Lung (tissue), 5 donors: ENCODE results near the gene FAM120A. TPM values are rescaled to one million over a fixed set of nuclear protein-coding genes. Genes with fewer than 3 reads are reported as not detected.

Experiments used
- polyA plus RNA-seq, 2 donors: library from polyadenylated mRNA; stranded (reverse); fragments of 200-250 nt; gene quantifications; one replicate each; pipeline ENCODE4 v1.2.1, GENCODE V29; 2013
- small RNA-seq: library from RNA; depleted of rRNA; stranded (forward); fragments of <200 nt; gene quantifications from one replicate; pipeline ENCODE3, GENCODE V24; 2014; ENCODE audit warnings: low replicate concordance
- total RNA-seq, 2 donors: library from RNA; depleted of rRNA in 1 of 2; stranded (reverse); fragments of >200 nt in 1 of 2; gene quantifications; one replicate each; pipeline ENCODE4 v1.2.1, GENCODE V29; 2014 to 2021
- donor health status: Bipolar disorder and iron deficiency.
- donor health status: healthy.
- donor health status: DM: yes; HTN: yes; CAD: no.

The FAM120A gene
- total and polyA plus RNA-seq, 4 donors: 44.9 to 134 (median 91.2) TPM

Small RNA genes within 50 kb of the gene (small RNA-seq; reads per million reads assigned to genes)
- not detected for gene RF00019

Other genes with a start within 250 kb of the FAM120A start
- gene FAM120AOS, start 1.9 kb downstream of the FAM120A start, total RNA-seq: 10 to 100 TPM; 36.5 to 51.6 TPM
- gene FAM120AOS, start 1.9 kb downstream of the FAM120A start, polyA plus RNA-seq: 10 to 100 TPM; 27.2 to 36.5 TPM
- 10 to 100 TPM; 33.3 to 33.6 TPM for gene PHF2, start 124.9 kb downstream of the FAM120A start, total RNA-seq
- gene PHF2, start 124.9 kb downstream of the FAM120A start, polyA plus RNA-seq: 10 to 100 TPM; 20.1 to 27.1 TPM